ENCODE measurements around the gene MTFMT. TPM values are rescaled to one million over a fixed set of nuclear protein-coding genes. Genes with fewer than 3 reads are reported as not detected.

The MTFMT gene
- total and polyA plus RNA-seq, 2 of the 13 experiments (the other 11 are each of a cell fraction or from before 2014, with no cell fraction given), result 9.9 to 23.2 TPM

DNA sequence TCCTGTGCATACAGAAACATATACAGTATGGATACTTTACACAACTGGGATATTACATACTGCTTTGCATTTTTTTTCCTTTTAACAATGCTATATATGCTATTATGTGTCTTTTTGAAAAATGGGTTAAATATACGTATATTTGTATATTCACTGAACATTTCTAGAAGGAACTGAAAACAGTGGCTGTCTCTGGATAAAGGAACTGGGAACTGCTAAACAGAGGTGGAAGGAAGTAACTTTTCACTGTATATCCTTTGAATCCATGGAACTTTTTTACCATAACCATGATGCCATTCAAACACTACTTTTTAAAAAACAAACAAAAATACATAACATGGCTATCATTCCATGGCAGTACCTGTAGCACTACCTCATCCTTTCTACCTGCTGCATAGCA, 1.8 kb downstream of the MTFMT start (continued):
- TF ChIP-seq ZNF234 (CRISPR knock-in tag; conservative IDR thresholded peaks at IDR 0.05) (no peak), ZNF549 (CRISPR knock-in tag; IDR thresholded peaks at IDR 0.05) (no peak), ZNF556 (CRISPR knock-in tag; IDR thresholded peaks at IDR 0.05; ENCODE audit: borderline replicate concordance) (no peak), FOXC1 (CRISPR knock-in tag; IDR thresholded peaks at IDR 0.05; ENCODE audit: borderline replicate concordance) (no peak), ZBTB25 (CRISPR knock-in tag; IDR thresholded peaks at IDR 0.05) (no peak), RARA (CRISPR knock-in tag; IDR thresholded peaks at IDR 0.05) (no peak), ZNF615 (CRISPR knock-in tag; IDR thresholded peaks at IDR 0.05; ENCODE audit: borderline replicate concordance) (no peak), SP4 (CRISPR knock-in tag; IDR thresholded peaks at IDR 0.05) (no peak), ZNF44 (CRISPR knock-in tag; IDR thresholded peaks at IDR 0.05) (no peak)
- TF ChIP-seq, protein P1, sequence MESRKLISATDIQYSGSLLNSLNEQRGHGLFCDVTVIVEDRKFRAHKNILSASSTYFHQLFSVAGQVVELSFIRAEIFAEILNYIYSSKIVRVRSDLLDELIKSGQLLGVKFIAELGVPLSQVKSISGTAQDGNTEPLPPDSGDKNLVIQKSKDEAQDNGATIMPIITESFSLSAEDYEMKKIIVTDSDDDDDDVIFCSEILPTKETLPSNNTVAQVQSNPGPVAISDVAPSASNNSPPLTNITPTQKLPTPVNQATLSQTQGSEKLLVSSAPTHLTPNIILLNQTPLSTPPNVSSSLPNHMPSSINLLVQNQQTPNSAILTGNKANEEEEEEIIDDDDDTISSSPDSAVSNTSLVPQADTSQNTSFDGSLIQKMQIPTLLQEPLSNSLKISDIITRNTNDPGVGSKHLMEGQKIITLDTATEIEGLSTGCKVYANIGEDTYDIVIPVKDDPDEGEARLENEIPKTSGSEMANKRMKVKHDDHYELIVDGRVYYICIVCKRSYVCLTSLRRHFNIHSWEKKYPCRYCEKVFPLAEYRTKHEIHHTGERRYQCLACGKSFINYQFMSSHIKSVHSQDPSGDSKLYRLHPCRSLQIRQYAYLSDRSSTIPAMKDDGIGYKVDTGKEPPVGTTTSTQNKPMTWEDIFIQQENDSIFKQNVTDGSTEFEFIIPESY (CRISPR knock-in tag; IDR thresholded peaks at IDR 0.05), result no peak

DNA sequence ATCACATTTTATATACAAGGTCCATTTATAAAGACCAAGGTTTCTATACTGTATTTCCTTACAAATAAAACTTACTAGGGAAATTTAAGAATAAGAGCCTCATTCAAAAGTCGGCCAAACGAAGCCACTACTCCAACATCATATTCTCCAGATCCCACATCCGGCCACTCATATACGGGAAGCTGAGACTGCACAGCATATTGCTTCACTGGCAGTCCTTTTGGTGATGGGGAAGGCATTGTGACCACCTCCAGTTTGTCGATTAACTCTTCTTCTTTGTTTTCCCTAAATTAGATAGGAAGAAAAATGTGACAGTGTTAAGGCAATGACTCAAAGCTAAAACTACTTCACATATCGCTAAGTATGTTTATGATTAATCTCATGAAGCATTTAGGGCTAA, 2.7 kb downstream of the MTFMT start:
- no peak for DNase-seq (ENCODE audit: low spot score)
- intact Hi-C loops (cut with micrococcal nuclease; ENCODE audit: unreplicated experiment), result no loop called here
- H3K4me3 ChIP-seq (replicated peaks in 1 of 3; ENCODE audit: insufficient read depth in 1 of 3, low read depth in 2 of 3, low read length in 3 of 3), result no peak overlapping the region
- no peaks in the 10 kb centered on the region; a peak in 1 of 5 replicates for H3K27me3 ChIP-seq (ENCODE audit: control insufficient read depth in 1 of 2, insufficient read depth in 2 of 2, low read length in 2 of 2)
- H3K79me2 ChIP-seq (ENCODE audit: insufficient read depth, low read length), result peaks cover 15% of the 10 kb centered on the region
- no TSS peak for BruUV-seq (replicated peaks)
- H3K27ac ChIP-seq (ENCODE audit: extremely low read length, insufficient read depth, low read length), result no peak overlapping the region
- H3K4me2 ChIP-seq (ENCODE audit: low read depth, low read length), result no peak overlapping the region
- CTCF ChIA-PET (ENCODE audit: low intra/inter-chr PET ratio, low total read pairs), result no interaction called here
- peaks cover 5 to 21% of the 10 kb centered on the region in 2 experiments; a peak in 3 of 5 replicates for H3K36me3 ChIP-seq (replicated peaks in 1 of 2; ENCODE audit: control insufficient read depth in 1 of 2, insufficient read depth in 2 of 2, low read length in 2 of 2)
- H2AFZ ChIP-seq (ENCODE audit: low read length), result no peak overlapping the region
- H3K9ac ChIP-seq (ENCODE audit: insufficient read depth, low read depth, low read length), result no peak overlapping the region
- 97% methylated on average over 6 of the region's 6 CpGs for WGBS (ENCODE audit: low lambda C conversion rate)
- in situ Hi-C loops (cut with HindIII; ENCODE audit: extremely low pct_ligation_motif_present, low pct_unique_long_range_greater_than_20kb), result no loop called here
- FAIRE-seq, result no peak
- no peak for ATAC-seq
- POLR2A ChIA-PET, result no interaction called here
- H3K9me3 ChIP-seq (ENCODE audit: low read length), result no peaks in the 10 kb centered on the region
- TF ChIP-seq KLF6 (CRISPR knock-in tag; IDR thresholded peaks at IDR 0.05) (no peak), CHCHD3 (CRISPR knock-in tag; IDR thresholded peaks at IDR 0.05) (no peak), ZNF678 (CRISPR knock-in tag; IDR thresholded peaks at IDR 0.05) (no peak), STAT5B (CRISPR knock-in tag; IDR thresholded peaks at IDR 0.05) (no peak)
- TF ChIP-seq, protein P2, sequence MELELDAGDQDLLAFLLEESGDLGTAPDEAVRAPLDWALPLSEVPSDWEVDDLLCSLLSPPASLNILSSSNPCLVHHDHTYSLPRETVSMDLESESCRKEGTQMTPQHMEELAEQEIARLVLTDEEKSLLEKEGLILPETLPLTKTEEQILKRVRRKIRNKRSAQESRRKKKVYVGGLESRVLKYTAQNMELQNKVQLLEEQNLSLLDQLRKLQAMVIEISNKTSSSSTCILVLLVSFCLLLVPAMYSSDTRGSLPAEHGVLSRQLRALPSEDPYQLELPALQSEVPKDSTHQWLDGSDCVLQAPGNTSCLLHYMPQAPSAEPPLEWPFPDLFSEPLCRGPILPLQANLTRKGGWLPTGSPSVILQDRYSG (CRISPR knock-in tag; IDR thresholded peaks at IDR 0.05), result no peak
- H3K4me1 ChIP-seq (ENCODE audit: insufficient read depth, low read length), result peaks cover 28% of the 10 kb centered on the region
- no peaks in the 10 kb centered on the region for H4K20me1 ChIP-seq (ENCODE audit: insufficient read depth, low read length)
